K562 (cell line): ENCODE measurements around the gene EHMT2. TPM values are rescaled to one million over a fixed set of nuclear protein-coding genes. Genes with fewer than 3 reads are reported as not detected.
A peak's percentile ranks its signal among the peaks of the same experiment; 100 is the strongest.

Source experiments
- ATAC-seq: fragments of 200-7000 bp; cut with Tn5 transposase; 3 replicates; pipeline ENCODE4 v1.9.1; 2020; ENCODE audit warnings: moderate library complexity
- BruUV-seq: library from RNA; stranded (reverse); fragments of 400-500 nt; replicated peaks from 2 replicates; lab custom pipeline; 2021; lab: Mats Ljungman, UMichigan
- CTCF ChIA-PET: fragments of 300-600 bp; formaldehyde crosslinking; extraction: SDS; loops from one replicate; lab custom pipeline; 2021; ENCODE audit warnings: low intra/inter-chr PET ratio; lab: Yijun Ruan, JAX
- POLR2A ChIA-PET: fragments of 300-600, 350-650 bp; sonication (Branson Sonifier 250); formaldehyde crosslinking; extraction: SDS; loops from one replicate; lab custom pipeline; 2021; ENCODE audit warnings: antibody characterized with exemption, inconsistent platforms; lab: Yijun Ruan, JAX
- DNase-seq, 4 experiments: peaks; one replicate each; pipeline versions ENCODE4 v3.0.0 to v3.0.0-alpha.2; 2011 to 2018; ENCODE audit warnings: low spot score in 3 of 4, mixed read lengths in 3 of 4; ENCODE audit errors: extremely low read depth in 1 of 4
- FAIRE-seq: peaks from 2 replicates; lab custom pipeline; 2011; peaks lifted over from hg19 to GRCh38; lab: Jason Lieb, UNC
- H2AFZ ChIP-seq: 2 replicates; pipeline ENCODE4 v1.6.0; 2011; ENCODE audit warnings: low read depth, low read length, control low read depth, inconsistent platforms
- H3K27ac ChIP-seq: fragments of 200-600 bp; 3 replicates; pipeline ENCODE4 v1.8.0; 2011; ENCODE audit warnings: low read depth, mild to moderate bottlenecking, control low read depth, inconsistent platforms, low read length, moderate library complexity, mixed read lengths; ENCODE audit errors: extremely low read depth
- H3K27me3 ChIP-seq, 2 experiments: fragments of 300-600 bp in 1 of 2; 2 replicates in 1 of 2; 3 replicates in 1 of 2; pipeline versions ENCODE4 v1.6.0 to v1.8.0; 2011; ENCODE audit warnings: inconsistent platforms in 2 of 2, low read length in 2 of 2, mild to moderate bottlenecking in 1 of 2, mixed read lengths in 1 of 2, moderate library complexity in 1 of 2; ENCODE audit not compliant: control insufficient read depth in 2 of 2, insufficient read depth in 2 of 2
- H3K36me3 ChIP-seq: fragments of 300-600 bp; 3 replicates; pipeline ENCODE4 v1.8.0; 2011; ENCODE audit warnings: mild to moderate bottlenecking, low read length, inconsistent platforms; ENCODE audit not compliant: control insufficient read depth, insufficient read depth
- H3K4me1 ChIP-seq, 2 experiments: fragments of 200-600 bp in 1 of 2; replicated peaks in 1 of 2; 2 replicates in 1 of 2; 3 replicates in 1 of 2; pipeline versions ENCODE4 v1.5.1 to v1.8.0; 2011; ENCODE audit warnings: inconsistent platforms in 2 of 2, low read length in 2 of 2, mild to moderate bottlenecking in 1 of 2, mixed read lengths in 1 of 2, moderate library complexity in 1 of 2; ENCODE audit not compliant: control insufficient read depth in 2 of 2, insufficient read depth in 2 of 2
- H3K4me2 ChIP-seq: 2 replicates; pipeline ENCODE4 v1.6.1; 2011; ENCODE audit warnings: low read length, control low read depth, inconsistent platforms, mixed read lengths; ENCODE audit not compliant: insufficient read depth
- H3K4me3 ChIP-seq: fragments of 200-600 bp; sonication (generic), shearing (Covaris generic); 2 replicates; pipeline ENCODE4 v1.5.1; 2016; ENCODE audit warnings: control low read depth, inconsistent platforms
- H3K79me2 ChIP-seq: fragments of 200-600 bp; 3 replicates; pipeline ENCODE4 v1.8.0; 2011; ENCODE audit warnings: low read length, inconsistent platforms; ENCODE audit not compliant: control insufficient read depth, insufficient read depth
- H3K9ac ChIP-seq, 2 experiments: 2 replicates each; pipeline versions ENCODE4 v1.6.0 to v1.6.1; 2011; ENCODE audit warnings: low read depth in 2 of 2, low read length in 2 of 2, control low read depth in 1 of 2, inconsistent platforms in 1 of 2, mild to moderate bottlenecking in 1 of 2, mixed read lengths in 1 of 2; ENCODE audit not compliant: insufficient read depth in 1 of 2
- H3K9me1 ChIP-seq: one replicate; pipeline ENCODE4 v1.6.0; 2011; ENCODE audit warnings: inconsistent platforms, mild to moderate bottlenecking, low read length, moderate library complexity; ENCODE audit not compliant: control insufficient read depth, insufficient read depth
- H3K9me3 ChIP-seq: replicated peaks from 2 replicates; pipeline ENCODE4 v1.5.1; 2011; ENCODE audit warnings: low read depth, low read length, inconsistent platforms; ENCODE audit not compliant: control insufficient read depth, insufficient read depth
- H4K20me1 ChIP-seq: replicated peaks from 2 replicates; pipeline ENCODE4 v1.6.1; 2011; ENCODE audit warnings: low read length, inconsistent platforms, mixed read lengths; ENCODE audit not compliant: control insufficient read depth, insufficient read depth
- SIN3A ChIP-seq, 2 experiments: fragments of 150-350 bp in 1 of 2; IDR thresholded peaks; 2 replicates each; pipeline ENCODE4 v1.6.1; 2011 to 2016; ENCODE audit warnings: borderline replicate concordance in 2 of 2, low read depth in 2 of 2, low read length in 2 of 2, mild to moderate bottlenecking in 2 of 2, moderate library complexity in 2 of 2; ENCODE audit not compliant: control insufficient read depth in 1 of 2
- SIX5 ChIP-seq, 2 experiments: IDR thresholded peaks; 2 replicates each; pipeline ENCODE4 v1.6.1; 2011; ENCODE audit warnings: low read length in 2 of 2, borderline replicate concordance in 1 of 2, low read depth in 1 of 2, mild to moderate bottlenecking in 1 of 2, moderate library complexity in 1 of 2; ENCODE audit not compliant: insufficient read depth in 1 of 2
- ZNF121 ChIP-seq: sonication (generic); formaldehyde crosslinking; conservative IDR thresholded peaks from 2 replicates; pipeline ENCODE4 v1.8.0; 2022; ENCODE audit warnings: missing genetic modification reagents
- ZNF24 ChIP-seq: fragments of 450-650 bp; IDR thresholded peaks from 2 replicates; pipeline ENCODE4 v1.6.1; 2016
- ZNF253 ChIP-seq: fragments of 250-450 bp; sonication (Bioruptor Pico); conservative IDR thresholded peaks from 2 replicates; pipeline ENCODE4 v1.6.1; 2021; ENCODE audit warnings: mild to moderate bottlenecking
- ZNF311 ChIP-seq: fragments of 250-450 bp; sonication (Bioruptor Pico); IDR thresholded peaks from 2 replicates; pipeline ENCODE4 v1.4.0; 2020; ENCODE audit warnings: mild to moderate bottlenecking, moderate library complexity
- WGBS: fragments of 100-300 bp; shearing (Covaris generic); methylation state at CpG from one replicate; pipeline ENCODE4 v1.1.6; 2016; ENCODE audit warnings: low coverage, mixed read lengths; ENCODE audit not compliant: insufficient coverage; ENCODE audit errors: missing lambda C conversion rate; 5-methylcytosine and 5-hydroxymethylcytosine counted together
- in situ Hi-C: fragments of 300-500 bp; cut with MboI; formaldehyde crosslinking; loops from 4 replicates; pipeline ENCODE4 v1.15.0; 2018; ENCODE audit warnings: inconsistent platforms, mixed read lengths
- intact Hi-C: fragments of 100-400 bp; cut with micrococcal nuclease; formaldehyde crosslinking; loops from 2 replicates; pipeline ENCODE4 v1.14.2; 2022
- polyA plus RNA-seq, 8 experiments: library from polyadenylated mRNA; depleted of rRNA in 4 of 8; stranded (reverse) in 5 of 8; unstranded in 3 of 8; fragments of >200 nt; fragmentation: Nextera tagmentation in 2 of 8; fragmentation: Illumina TruSeq in 1 of 8; extraction: Ambion mirVana in 2 of 8; extraction: Trizol in 1 of 8; gene quantifications; 2 replicates each; pipeline versions ENCODE4 v1.2.1 to v1.2.3, GENCODE V29; 2011 to 2014; ENCODE audit warnings: inconsistent platforms in 1 of 8, missing spikeins in 1 of 8
- total RNA-seq, 7 experiments: library from RNA; depleted of rRNA in 6 of 7; stranded (reverse); fragments of >200 nt in 6 of 7; fragmentation: Illumina TruSeq in 2 of 7; extraction: Trizol in 2 of 7; gene quantifications; 2 replicates each; pipeline versions ENCODE4 v1.2.1 to v1.2.3, GENCODE V29; 2011 to 2021; ENCODE audit warnings: low replicate concordance in 1 of 7

The EHMT2 gene
- total and polyA plus RNA-seq, 9 of the 15 experiments (the other 6 are each of a cell fraction or from before 2014, with no cell fraction given) = 2.1 to 63.8 (median 38.5) TPM

DNA sequence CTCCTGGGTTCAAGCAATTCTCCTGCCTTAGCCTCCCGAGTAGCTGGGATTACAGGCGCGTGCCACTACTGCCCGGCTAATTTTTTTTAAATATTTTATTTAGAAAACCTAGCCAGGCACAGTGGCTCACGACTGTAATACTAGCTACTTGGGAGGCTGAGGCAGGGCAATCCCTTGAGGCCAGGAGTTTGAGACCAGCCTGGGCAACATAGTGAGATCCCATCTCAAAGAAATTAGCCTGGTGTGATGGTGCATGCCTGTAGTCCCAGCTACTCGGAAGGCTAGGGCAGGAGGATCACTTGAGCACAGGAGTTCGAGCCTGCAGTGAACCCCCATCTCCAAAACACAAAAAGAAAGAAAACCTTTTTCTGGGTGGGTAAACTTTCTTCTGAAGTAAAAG is 21.1 kb downstream of the EHMT2 start:
- H2AFZ ChIP-seq = no peak overlapping the region
- no peaks in the 10 kb centered on the region for H4K20me1 ChIP-seq
- no peaks in the 10 kb centered on the region for H3K9me1 ChIP-seq
- CTCF ChIA-PET = no interaction called here
- no peaks in the 10 kb centered on the region for H3K79me2 ChIP-seq
- H3K9me3 ChIP-seq = no peaks in the 10 kb centered on the region
- ATAC-seq (no peak), DNase-seq (no peak)
- H3K9ac ChIP-seq = no peak overlapping the region; a peak in 1 of 4 replicates
- POLR2A ChIA-PET = interaction anchor here (1.1 to 3.2 kb wide), 3 partner anchors 9 to 14 kb away, joined by 3 to 42 read pairs (median 3); partner anchors contain the start of gene NEU1
- in situ Hi-C loops (no loop called here), intact Hi-C loops (no loop called here)
- H3K36me3 ChIP-seq = peaks cover 20% of the 10 kb centered on the region; the same call in 2 of the 3 replicates
- WGBS = 54% methylated on average over 7 of the region's 7 CpGs
- H3K4me1 ChIP-seq = peaks cover 0 to 28% of the 10 kb centered on the region in 2 experiments; a peak in 3 of 5 replicates
- no peak overlapping the region for H3K27ac ChIP-seq
- TF ChIP-seq SIX5 (IDR thresholded peaks at IDR 0.05; ENCODE audit: borderline replicate concordance in 1 of 2, insufficient read depth in 1 of 2, low read depth in 1 of 2, low read length in 2 of 2) (no peak), SIN3A (IDR thresholded peaks at IDR 0.05; ENCODE audit: borderline replicate concordance in 2 of 2, control insufficient read depth in 1 of 2, low read depth in 2 of 2, low read length in 2 of 2) (no peak), ZNF311 (CRISPR knock-in tag) (no peak), ZNF121 (CRISPR knock-in tag) (peak; percentile 91)
- TF ChIP-seq, all 486 proteins: peak for 1
- H3K4me2 ChIP-seq = no peak overlapping the region
- H3K4me3 ChIP-seq = no peak overlapping the region
- BruUV-seq = no TSS peak
- no peaks in the 10 kb centered on the region for H3K27me3 ChIP-seq
- FAIRE-seq = peak; percentile 23

DNA sequence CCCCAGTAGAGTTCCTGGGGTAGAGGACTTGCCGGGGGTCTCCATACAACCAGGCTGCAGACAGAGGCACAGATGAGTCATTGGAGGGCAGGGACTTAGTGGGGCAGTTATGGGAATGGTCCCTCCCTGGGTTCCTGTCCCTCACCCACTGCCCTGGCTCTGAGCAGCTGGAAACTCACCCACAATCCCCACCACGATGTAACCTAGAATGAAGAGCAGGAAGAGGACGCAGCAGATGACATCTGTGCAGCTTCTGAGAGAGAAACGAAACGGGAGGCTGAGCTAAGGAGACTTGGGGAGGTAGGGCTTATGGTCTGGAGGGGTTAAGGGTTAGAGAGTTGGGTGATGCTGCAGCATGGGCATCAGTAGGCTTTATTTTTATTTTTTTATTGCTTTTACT is 21.6 kb downstream of the EHMT2 start:
- Histone ChIP-seq H3K9me1 (no peaks in the 10 kb centered on the region), H3K4me2 (no peak overlapping the region), H4K20me1 (no peaks in the 10 kb centered on the region), H3K4me1 (peaks cover 0 to 33% of the 10 kb centered on the region in 2 experiments; a peak in 3 of 5 replicates), H3K4me3 (no peak overlapping the region), H3K27ac (no peak overlapping the region), H3K79me2 (no peaks in the 10 kb centered on the region), H2AFZ (no peak overlapping the region), H3K9me3 (no peaks in the 10 kb centered on the region), H3K36me3 (peaks cover 15% of the 10 kb centered on the region; the same call in 2 of the 3 replicates), H3K9ac (peak overlapping the region in 1 of 2 experiments; percentile 38; a peak in 1 of 4 replicates), H3K27me3 (no peaks in the 10 kb centered on the region)
- in situ Hi-C loops = no loop called here
- no peak for TF ChIP-seq ZNF253
- no peak for TF ChIP-seq ZNF24
- FAIRE-seq = no peak
- intact Hi-C loops = no loop called here
- WGBS = 4% methylated on average over 5 of the region's 5 CpGs
- no peak for ATAC-seq
- DNase-seq = no peak
- ChIA-PET POLR2A (interaction anchor here (0.5 to 3.2 kb wide), 6 partner anchors 8 to 172 kb away, joined by 3 to 42 read pairs (median 3); partner anchors contain the start of genes NEU1 and VARS1), CTCF (no interaction called here)
- no TSS peak for BruUV-seq
